Measurements from ENCODE around the gene G6PD.

GRCh38 chrX:154545673-154546274 lies 872 bp downstream of the G6PD start:
- TF ChIP-seq CTCF (IDR thresholded peaks at IDR 0.05) (no peak), EP300 (IDR thresholded peaks at IDR 0.05) (no peak)
